NCI-H128 (cell line): ENCODE measurements around the gene OR2C3.
"Not testable (repeated sequence)": the region's sequence is repeated elsewhere in the genome, so short reads cannot be mapped to it uniquely, and the experiment has no call there.

Experiments
- DNase-seq: peaks from one replicate; lab custom pipeline; 2025; ENCODE audit not compliant: unreplicated experiment; lab: John Stamatoyannopoulos, UW

Gene OR2C3

GRCh38 chr1:247518613-247518891 lies 17.7 kb downstream of the OR2C3 start:
- DNase-seq, result no peak

GRCh38 chr1:247517795-247518612 lies 18.2 kb downstream of the OR2C3 start:
- DNase-seq, result no peak

GRCh38 chr1:247506831-247507230 lies 29.4 kb downstream of the OR2C3 start:
- DNase-seq, result no peak

- no peak for DNase-seq
Measured at GRCh38 chr1:247500865-247501264, 35.4 kb downstream of the OR2C3 start.

- no peak for DNase-seq
Measured at GRCh38 chr1:247496581-247497285, 39.5 kb downstream of the OR2C3 start.

- DNase-seq, result no peak
Measured at GRCh38 chr1:247494767-247495166, 41.5 kb downstream of the OR2C3 start.

GRCh38 chr1:247493106-247493505 lies 43.1 kb downstream of the OR2C3 start:
- no peak for DNase-seq

GRCh38 chr1:247491328-247491727 lies 44.9 kb downstream of the OR2C3 start:
- DNase-seq, result no peak

GRCh38 chr1:247487057-247487456 lies 49.2 kb downstream of the OR2C3 start:
- no peak for DNase-seq

GRCh38 chr1:247482747-247483146 lies 53.5 kb downstream of the OR2C3 start:
- no peak for DNase-seq

GRCh38 chr1:247476328-247477058 lies 59.7 kb downstream of the OR2C3 start:
- DNase-seq, result not testable (repeated sequence)

- DNase-seq, result no peak
Measured at GRCh38 chr1:247475793-247476192, 60.4 kb downstream of the OR2C3 start.
